GM19025 (cell line): ENCODE data around the gene ARHGEF40.

Experiments used
- ATAC-seq: cut with Tn5 transposase; IDR thresholded peaks from one replicate; pipeline ENCODE4 v1.9.1; 2021; ENCODE audit warnings: mild to moderate bottlenecking, low read depth, moderate library complexity; ENCODE audit not compliant: unreplicated experiment

ARHGEF40 gene

GRCh38 chr14:21078726-21079125 is 8.6 kb downstream of the ARHGEF40 start:
- ATAC-seq = no peak

GRCh38 chr14:21081521-21082142 is 11.5 kb downstream of the ARHGEF40 start:
- ATAC-seq = no peak

- ATAC-seq = no peak
These were observed 13.6 kb downstream of the ARHGEF40 start for GRCh38 chr14:21083565-21084325.

- no peak for ATAC-seq
These were observed 14.3 kb downstream of the ARHGEF40 start for GRCh38 chr14:21084396-21084795.

- ATAC-seq = no peak
These were observed 15.1 kb downstream of the ARHGEF40 start for GRCh38 chr14:21084998-21085853.

- ATAC-seq = no peak
These were observed 16.8 kb downstream of the ARHGEF40 start for GRCh38 chr14:21086908-21087293.

- ATAC-seq = no peak
These were observed 17.4 kb downstream of the ARHGEF40 start for GRCh38 chr14:21087294-21088091.

GRCh38 chr14:21088687-21089086 is 18.6 kb downstream of the ARHGEF40 start:
- ATAC-seq = no peak

- ATAC-seq = no peak
These were observed 19.2 kb downstream of the ARHGEF40 start for GRCh38 chr14:21089271-21089670.

- ATAC-seq = no peak
These were observed 19.7 kb downstream of the ARHGEF40 start for GRCh38 chr14:21089877-21090193.

GRCh38 chr14:21090194-21090939 is 20.3 kb downstream of the ARHGEF40 start:
- no peak for ATAC-seq

GRCh38 chr14:21090940-21091663 is 21.0 kb downstream of the ARHGEF40 start:
- no peak for ATAC-seq

- ATAC-seq = no peak
These were observed 21.7 kb downstream of the ARHGEF40 start for GRCh38 chr14:21091821-21092272.

GRCh38 chr14:21092273-21093011 is 22.3 kb downstream of the ARHGEF40 start:
- peak; percentile 94 for ATAC-seq

GRCh38 chr14:21093018-21093417 is 22.9 kb downstream of the ARHGEF40 start:
- ATAC-seq = no peak

- no peak for ATAC-seq
These were observed 23.9 kb downstream of the ARHGEF40 start for GRCh38 chr14:21093769-21094681.

GRCh38 chr14:21095430-21096205 is 25.5 kb downstream of the ARHGEF40 start:
- ATAC-seq = no peak
